Measurements from ENCODE around the gene LARP1B. TPM values are rescaled to one million over a fixed set of nuclear protein-coding genes. Genes with fewer than 3 reads are reported as not detected.

Gene LARP1B
- total and polyA plus RNA-seq, 2 of the 8 experiments (the other 6 are each of a cell fraction or from before 2014, with no cell fraction given): 10.6 to 47.0 TPM

GRCh38 chr4:128241019-128241418, 179.9 kb downstream of the LARP1B start:
- POLR2A ChIA-PET (ENCODE audit: partially characterized antibody): no interaction called here
- H3K9me3 ChIP-seq (ENCODE audit: insufficient read depth in 2 of 2, low read depth in 1 of 2, low read length in 1 of 2): peaks cover 0 to 4% of the 10 kb centered on the region in 2 experiments; a peak in 2 of 4 replicates
- TF ChIP-seq CHD1 (IDR thresholded peaks at IDR 0.05; ENCODE audit: low read depth, low read length) (no peak), SAP30 (IDR thresholded peaks at IDR 0.05; ENCODE audit: insufficient read depth, insufficient replicate concordance, low read length) (no peak), SIN3A (conservative IDR thresholded peaks at IDR 0.05 in 1 of 2, IDR thresholded peaks at IDR 0.05 in 1 of 2; ENCODE audit: low read depth in 1 of 2, low read length in 2 of 2) (no peak), SUZ12 (IDR thresholded peaks at IDR 0.05; ENCODE audit: low read length) (no peak), TCF12 (IDR thresholded peaks at IDR 0.05; ENCODE audit: low read depth, low read length) (no peak), CTBP2 (IDR thresholded peaks at IDR 0.05; ENCODE audit: borderline replicate concordance, insufficient read depth, insufficient read length, low read length) (no peak), CHD2 (IDR thresholded peaks at IDR 0.05; ENCODE audit: low read length) (no peak), PHF8 (conservative IDR thresholded peaks at IDR 0.05; ENCODE audit: low read depth, low read length) (no peak), NANOG (IDR thresholded peaks at IDR 0.05; ENCODE audit: insufficient read depth, low read depth, low read length, poor library complexity, severe bottlenecking) (no peak), YY1 (IDR thresholded peaks at IDR 0.05; ENCODE audit: low read depth, low read length) (no peak), SRF (IDR thresholded peaks at IDR 0.05; ENCODE audit: low read depth, low read length) (no peak), POLR2A (IDR thresholded peaks at IDR 0.05; ENCODE audit: control extremely low read depth in 1 of 2, low read depth in 2 of 2, low read length in 2 of 2) (no peak), ATF3 (IDR thresholded peaks at IDR 0.05; ENCODE audit: insufficient read depth, low read depth, low read length) (no peak), EZH2 (IDR thresholded peaks at IDR 0.05; ENCODE audit: low read depth, low read length, severe bottlenecking) (no peak)

More at GRCh38 chr4:128241019-128241418, 179.9 kb downstream of the LARP1B start:
- H3K9ac ChIP-seq (replicated peaks in 1 of 4; ENCODE audit: extremely low read depth in 1 of 4, low read depth in 3 of 4, low read length in 3 of 4): no peak overlapping the region
- no peak overlapping the region for H3K4me3 ChIP-seq (ENCODE audit: extremely low read depth in 1 of 4, insufficient read depth in 2 of 4, low read depth in 3 of 4, low read length in 4 of 4)
- no peaks in the 10 kb centered on the region for H3K79me2 ChIP-seq (ENCODE audit: control insufficient read depth in 1 of 2, insufficient read depth in 2 of 2, low read length in 2 of 2)
- H2AK5ac ChIP-seq (ENCODE audit: low read depth, low read length): no peak overlapping the region
- no peak overlapping the region for H3K4ac ChIP-seq (replicated peaks; ENCODE audit: insufficient read length, low read depth, low read length)
- no peaks in the 10 kb centered on the region for H3K4me1 ChIP-seq (replicated peaks in 1 of 4; ENCODE audit: control insufficient read depth in 3 of 4, insufficient read depth in 4 of 4, low read length in 3 of 4)
- H3K4me2 ChIP-seq (ENCODE audit: insufficient read depth in 1 of 2, low read depth in 2 of 2, low read length in 2 of 2): no peak overlapping the region
- H3K18ac ChIP-seq (ENCODE audit: extremely low read depth, low read length): no peak overlapping the region
- H2AFZ ChIP-seq (ENCODE audit: low read length): no peak overlapping the region
- no peaks in the 10 kb centered on the region for H3K36me3 ChIP-seq (ENCODE audit: control insufficient read depth in 2 of 4, insufficient read depth in 4 of 4, low read length in 3 of 4)
- H4K20me1 ChIP-seq (replicated peaks in 1 of 2; ENCODE audit: control insufficient read depth in 1 of 2, insufficient read depth in 2 of 2, low read length in 2 of 2): no peaks in the 10 kb centered on the region
- no peak overlapping the region for H2BK12ac ChIP-seq (ENCODE audit: low read depth, low read length)
- 93% methylated on average over 3 of the region's 3 CpGs; no CpG with 5 or more reads in 1 of the 2 experiments for WGBS, 2 experiments (ENCODE audit: extremely low coverage in 1 of 2, insufficient coverage in 1 of 2, insufficient read length in 1 of 2, insufficient replicate concordance in 2 of 2, low coverage in 1 of 2, low lambda C conversion rate in 2 of 2, missing lambda C conversion rate in 1 of 2)
- CTCF ChIA-PET (ENCODE audit: partially characterized antibody): no interaction called here
- H2BK5ac ChIP-seq (ENCODE audit: low read depth, low read length): no peak overlapping the region
- H2BK15ac ChIP-seq (ENCODE audit: low read length): no peak overlapping the region
- no peaks in the 10 kb centered on the region for H3K23me2 ChIP-seq (ENCODE audit: low read depth, low read length)
- H2BK20ac ChIP-seq (ENCODE audit: low read length): no peak overlapping the region
- H3K79me1 ChIP-seq (ENCODE audit: low read depth, low read length): no peaks in the 10 kb centered on the region
- H3K23ac ChIP-seq (ENCODE audit: insufficient read length): no peak overlapping the region
- H3K27ac ChIP-seq (ENCODE audit: low read depth, low read length): no peak overlapping the region
- DNase-seq (ENCODE audit: low read depth in 1 of 2, low spot score in 2 of 2) (no peak), FAIRE-seq (no peak)
- no peak overlapping the region for H3K56ac ChIP-seq (replicated peaks; ENCODE audit: insufficient read length, low read depth, low read length)
- no peak overlapping the region for H2BK120ac ChIP-seq (replicated peaks; ENCODE audit: low read depth, low read length)
- no peak overlapping the region for H4K5ac ChIP-seq (ENCODE audit: insufficient read length, low read depth, low read length)
- H3K27me3 ChIP-seq (replicated peaks in 1 of 4; ENCODE audit: control insufficient read depth in 3 of 4, extremely low read depth in 1 of 4, insufficient read depth in 3 of 4, low read length in 3 of 4): no peaks in the 10 kb centered on the region
- no peak overlapping the region for H4K91ac ChIP-seq (replicated peaks; ENCODE audit: insufficient read length, low read length)
- no peak overlapping the region for H4K8ac ChIP-seq (ENCODE audit: extremely low read depth, insufficient read depth, low read length)
- H3K14ac ChIP-seq (ENCODE audit: insufficient read length): no peak overlapping the region

Measured in H1 (cell line).